Measurements from ENCODE around the gene AXL. TPM values are rescaled to one million over a fixed set of nuclear protein-coding genes. Genes with fewer than 3 reads are reported as not detected.

The AXL gene
- total and polyA plus RNA-seq, 9 of the 15 experiments (the other 6 are each of a cell fraction or from before 2014, with no cell fraction given): 0.80 to 6.6 (median 1.6) TPM

- TF ChIP-seq RAD51 (IDR thresholded peaks at IDR 0.05; ENCODE audit: borderline replicate concordance, low read depth) (peak; percentile 55; the same call in 1 of the 2 replicates), GABPB1 (CRISPR knock-in tag; IDR thresholded peaks at IDR 0.05) (peak; percentile 97), TAF7 (tag; IDR thresholded peaks at IDR 0.05) (peak; percentile 80), ZNF707 (CRISPR knock-in tag; conservative IDR thresholded peaks at IDR 0.05) (no peak), MGA (IDR thresholded peaks at IDR 0.05) (no peak), ARHGAP35 (IDR thresholded peaks at IDR 0.05; ENCODE audit: partially characterized antibody) (peak; percentile 79), RBM15 (IDR thresholded peaks at IDR 0.05; ENCODE audit: insufficient read depth, low read length) (no peak), SMAD1 (IDR thresholded peaks at IDR 0.05; ENCODE audit: low read depth, low read length, partially characterized antibody) (no peak), SIN3B (IDR thresholded peaks at IDR 0.05; ENCODE audit: low read depth) (peak; percentile 95), SAP30 (IDR thresholded peaks at IDR 0.05; ENCODE audit: borderline replicate concordance, insufficient read depth, low read depth, low read length, poor library complexity, severe bottlenecking) (peak; percentile 67), SLC30A9 (CRISPR knock-in tag; IDR thresholded peaks at IDR 0.05) (no peak), FOXA3 (CRISPR knock-in tag; conservative IDR thresholded peaks at IDR 0.05 in 1 of 2, IDR thresholded peaks at IDR 0.05 in 1 of 2) (no peak), TEAD4 (IDR thresholded peaks at IDR 0.05; ENCODE audit: low read length) (no peak; the same call in 1 of the 2 replicates), TEAD4 (CRISPR knock-in tag; IDR thresholded peaks at IDR 0.05; ENCODE audit: borderline replicate concordance) (no peak), POLR2G (IDR thresholded peaks at IDR 0.05; ENCODE audit: low read depth, low read length) (peak; percentile 95)
Observed at GRCh38 chr19:41310033-41310831, 91.2 kb downstream of the AXL start, which contains the start of gene CCDC97 (continued).
